Measurements from ENCODE around the gene SCAPER. TPM values are rescaled to one million over a fixed set of nuclear protein-coding genes. Genes with fewer than 3 reads are reported as not detected.

The SCAPER gene
- total and polyA plus RNA-seq, 2 donors (not counting 1 experiment from before 2014, with no cell fraction given) = 8.3 to 61.6 TPM

DNA sequence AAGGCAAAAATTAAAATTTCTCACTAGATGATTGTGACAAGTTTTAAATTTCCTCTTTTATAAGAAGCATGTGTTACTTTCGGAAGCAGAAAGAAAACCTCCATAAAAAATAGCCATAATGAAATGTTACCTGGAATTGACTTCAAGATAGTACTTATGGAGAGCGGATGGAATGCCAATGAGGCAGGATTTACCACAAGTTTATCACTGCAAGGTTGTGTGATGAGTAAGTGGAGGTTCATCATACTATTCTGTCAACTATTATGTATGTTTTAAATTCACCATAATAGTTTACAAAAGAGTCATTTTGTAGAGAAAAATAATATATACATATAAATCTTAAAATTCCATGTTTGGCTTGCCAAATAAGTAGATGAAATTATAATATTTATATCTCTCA, 230.3 kb downstream of the SCAPER start:
- Mint-ChIP-seq H3K4me1 (no peaks in the 10 kb centered on the region), H3K27ac (no peak overlapping the region), H3K27me3 (no peaks in the 10 kb centered on the region), H3K4me3 (no peak overlapping the region), H3K9me3 (ENCODE audit: insufficient read depth) (no peaks in the 10 kb centered on the region)
- no peak overlapping the region for H3K4me2 ChIP-seq (replicated peaks; ENCODE audit: low read depth, low read length, poor library complexity, severe bottlenecking)
- H3K27me3 ChIP-seq (replicated peaks in 1 of 4; ENCODE audit: control extremely low read depth in 1 of 4, control insufficient read depth in 3 of 4, insufficient read depth in 4 of 4, low read length in 3 of 4) = no peaks in the 10 kb centered on the region
- ChIA-PET POLR2A (no interaction called here), CTCF (no interaction called here)
- no peaks in the 10 kb centered on the region for H3K9me3 ChIP-seq (ENCODE audit: control extremely low read depth in 1 of 3, control insufficient read depth in 2 of 3, insufficient read depth in 1 of 3, low read length in 2 of 3)
- intact Hi-C loops (cut with micrococcal nuclease) = no loop called here
- DNase-seq (no peak), ATAC-seq (ENCODE audit: low read depth) (no peak)
- no peaks in the 10 kb centered on the region for H3K4me1 ChIP-seq (ENCODE audit: control insufficient read depth in 2 of 2, insufficient read depth in 2 of 2, low read length in 2 of 2)
- H4K20me1 ChIP-seq (ENCODE audit: control insufficient read depth, insufficient read depth, low read length, poor library complexity, severe bottlenecking) = no peaks in the 10 kb centered on the region
- no peaks in the 10 kb centered on the region for H3K36me3 ChIP-seq (replicated peaks in 1 of 2; ENCODE audit: control extremely low read depth in 1 of 2, control insufficient read depth in 1 of 2, extremely low read depth in 1 of 2, insufficient read depth in 2 of 2, low read length in 1 of 2)
- no peak overlapping the region for H3K27ac ChIP-seq (ENCODE audit: low read length in 2 of 2)
- no peak overlapping the region for H2AFZ ChIP-seq (ENCODE audit: insufficient read depth, low read depth, low read length, poor library complexity, severe bottlenecking)
- no CpG with 5 or more reads among the region's 2 CpGs for WGBS (ENCODE audit: insufficient coverage)
- H3K9ac ChIP-seq (ENCODE audit: low read length) = no peak overlapping the region
- no peak overlapping the region for H3K4me3 ChIP-seq (ENCODE audit: control extremely low read depth in 1 of 5, extremely low read depth in 1 of 5, insufficient read depth in 1 of 5, low read depth in 2 of 5, low read length in 4 of 5)
- no peaks in the 10 kb centered on the region for H3K79me2 ChIP-seq (ENCODE audit: control insufficient read depth, insufficient read depth, low read length)
- TF ChIP-seq EZH2 (IDR thresholded peaks at IDR 0.05; ENCODE audit: borderline replicate concordance, insufficient read depth, low read depth, low read length, poor library complexity, severe bottlenecking) = no peak
- TF ChIP-seq, protein P1, sequence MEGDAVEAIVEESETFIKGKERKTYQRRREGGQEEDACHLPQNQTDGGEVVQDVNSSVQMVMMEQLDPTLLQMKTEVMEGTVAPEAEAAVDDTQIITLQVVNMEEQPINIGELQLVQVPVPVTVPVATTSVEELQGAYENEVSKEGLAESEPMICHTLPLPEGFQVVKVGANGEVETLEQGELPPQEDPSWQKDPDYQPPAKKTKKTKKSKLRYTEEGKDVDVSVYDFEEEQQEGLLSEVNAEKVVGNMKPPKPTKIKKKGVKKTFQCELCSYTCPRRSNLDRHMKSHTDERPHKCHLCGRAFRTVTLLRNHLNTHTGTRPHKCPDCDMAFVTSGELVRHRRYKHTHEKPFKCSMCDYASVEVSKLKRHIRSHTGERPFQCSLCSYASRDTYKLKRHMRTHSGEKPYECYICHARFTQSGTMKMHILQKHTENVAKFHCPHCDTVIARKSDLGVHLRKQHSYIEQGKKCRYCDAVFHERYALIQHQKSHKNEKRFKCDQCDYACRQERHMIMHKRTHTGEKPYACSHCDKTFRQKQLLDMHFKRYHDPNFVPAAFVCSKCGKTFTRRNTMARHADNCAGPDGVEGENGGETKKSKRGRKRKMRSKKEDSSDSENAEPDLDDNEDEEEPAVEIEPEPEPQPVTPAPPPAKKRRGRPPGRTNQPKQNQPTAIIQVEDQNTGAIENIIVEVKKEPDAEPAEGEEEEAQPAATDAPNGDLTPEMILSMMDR (IDR thresholded peaks at IDR 0.05) = no peak

DNA sequence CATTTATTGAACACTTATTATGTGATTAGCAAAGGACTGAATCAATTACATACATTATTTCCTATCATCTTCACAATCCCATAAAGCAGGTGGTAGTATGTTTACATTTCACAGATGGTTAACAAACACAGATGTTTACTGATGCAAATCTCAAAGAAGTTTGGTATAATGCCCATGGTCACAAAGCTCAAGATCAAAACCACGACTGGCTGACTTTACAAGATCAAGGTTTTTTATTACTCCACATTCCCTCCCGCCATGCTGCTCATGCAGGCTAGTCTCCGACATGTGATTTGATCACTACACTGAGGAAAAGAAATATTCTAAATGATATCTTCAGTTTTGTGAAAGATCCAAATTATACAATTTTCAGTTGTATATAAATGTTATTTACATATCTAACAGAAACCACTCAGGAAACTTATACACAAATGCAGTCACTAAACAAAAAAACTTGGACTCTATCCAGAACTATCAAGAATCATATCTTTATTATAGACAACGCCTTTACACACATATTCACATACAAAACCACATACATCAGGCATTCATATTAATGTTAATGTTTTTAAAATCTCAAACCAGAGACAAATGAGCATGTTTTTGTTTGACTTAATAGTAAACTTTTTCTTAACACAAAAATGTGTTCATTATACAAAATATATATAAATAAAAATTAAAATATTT, 235.5 kb downstream of the SCAPER start:
- no peak overlapping the region for H3K27ac Mint-ChIP-seq
- Histone ChIP-seq H3K27me3 (replicated peaks in 1 of 4; ENCODE audit: control extremely low read depth in 1 of 4, control insufficient read depth in 3 of 4, insufficient read depth in 4 of 4, low read length in 3 of 4) (no peaks in the 10 kb centered on the region), H3K9ac (ENCODE audit: low read length) (no peak overlapping the region), H3K4me2 (replicated peaks; ENCODE audit: low read depth, low read length, poor library complexity, severe bottlenecking) (no peak overlapping the region), H2AFZ (ENCODE audit: insufficient read depth, low read depth, low read length, poor library complexity, severe bottlenecking) (no peak overlapping the region), H3K36me3 (replicated peaks in 1 of 2; ENCODE audit: control extremely low read depth in 1 of 2, control insufficient read depth in 1 of 2, extremely low read depth in 1 of 2, insufficient read depth in 2 of 2, low read length in 1 of 2) (peaks cover 0 to 3% of the 10 kb centered on the region in 2 experiments), H4K20me1 (ENCODE audit: control insufficient read depth, insufficient read depth, low read length, poor library complexity, severe bottlenecking) (no peaks in the 10 kb centered on the region), H3K79me2 (ENCODE audit: control insufficient read depth, insufficient read depth, low read length) (no peaks in the 10 kb centered on the region), H3K27ac (ENCODE audit: low read length in 2 of 2) (no peak overlapping the region), H3K4me3 (ENCODE audit: control extremely low read depth in 1 of 5, extremely low read depth in 1 of 5, insufficient read depth in 1 of 5, low read depth in 2 of 5, low read length in 4 of 5) (no peak overlapping the region), H3K4me1 (ENCODE audit: control insufficient read depth in 2 of 2, insufficient read depth in 2 of 2, low read length in 2 of 2) (no peaks in the 10 kb centered on the region), H3K9me3 (ENCODE audit: control extremely low read depth in 1 of 3, control insufficient read depth in 2 of 3, insufficient read depth in 1 of 3, low read length in 2 of 3) (peaks cover 0 to 1% (median 0%) of the 10 kb centered on the region in 3 donors)
- ChIA-PET POLR2A (no interaction called here), CTCF (no interaction called here)
- H3K4me3 Mint-ChIP-seq = no peak overlapping the region
- 100% methylated on average over 1 of the region's 4 CpGs for WGBS (ENCODE audit: insufficient coverage)
- H3K27me3 Mint-ChIP-seq = no peaks in the 10 kb centered on the region
- ATAC-seq (ENCODE audit: low read depth) = no peak
- TF ChIP-seq EZH2 (IDR thresholded peaks at IDR 0.05; ENCODE audit: borderline replicate concordance, insufficient read depth, low read depth, low read length, poor library complexity, severe bottlenecking) = no peak
- TF ChIP-seq, protein P1 (IDR thresholded peaks at IDR 0.05) = no peak
- intact Hi-C loops (cut with micrococcal nuclease) = no loop called here
- no peaks in the 10 kb centered on the region for H3K9me3 Mint-ChIP-seq (ENCODE audit: insufficient read depth)
- no peaks in the 10 kb centered on the region for H3K4me1 Mint-ChIP-seq
- DNase-seq = no peak
